Keratinocyte (primary cell): ENCODE measurements around the gene APOD.

Experiments used
- CTCF ChIP-seq, 3 experiments: IDR thresholded peaks in 1 of 3; conservative IDR thresholded peaks in 1 of 3; optimal IDR thresholded peaks in 1 of 3; 2 replicates in 2 of 3; 3 replicates in 1 of 3; pipeline versions ENCODE3 to v1.5.1; 2011; ENCODE audit warnings: low read length in 3 of 3, mild to moderate bottlenecking in 3 of 3, moderate library complexity in 2 of 3, control low read depth in 1 of 3, inconsistent platforms in 1 of 3; ENCODE audit not compliant: insufficient read depth in 2 of 3; ENCODE audit errors: extremely low read depth in 1 of 3
- EZH2 ChIP-seq: IDR thresholded peaks from one replicate; pipeline ENCODE4 v1.6.1; 2012; ENCODE audit warnings: inconsistent platforms, mild to moderate bottlenecking, low read length, moderate library complexity

DNA sequence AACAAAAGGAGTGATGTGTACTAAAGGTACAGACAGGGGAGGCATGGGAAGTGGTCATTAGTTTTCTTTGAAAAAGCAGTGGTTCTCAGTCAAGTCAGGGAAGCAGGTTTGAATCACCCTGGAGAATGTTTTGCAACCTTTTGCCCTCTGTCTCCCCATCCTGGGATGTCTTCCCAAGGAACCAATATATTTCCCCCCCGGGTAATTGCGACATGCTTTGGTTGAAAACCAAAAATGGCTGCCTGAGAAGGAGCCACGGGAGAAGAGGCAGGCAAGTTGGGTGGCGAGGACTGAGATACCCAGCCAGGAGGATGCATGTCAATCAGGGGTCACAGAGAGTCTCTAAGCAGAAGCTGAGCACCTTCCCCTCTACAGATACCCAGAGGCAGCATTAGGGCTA is 20.4 kb downstream of the APOD start:
- TF ChIP-seq CTCF (optimal IDR thresholded peaks at IDR 0.05 in 1 of 3, IDR thresholded peaks at IDR 0.05 in 1 of 3, conservative IDR thresholded peaks at IDR 0.05 in 1 of 3; ENCODE audit: extremely low read depth in 1 of 3, insufficient read depth in 2 of 3, low read length in 3 of 3) (no peak), EZH2 (no peak)
